Measurements from ENCODE around the gene IKBKE.
"Not testable (repeated sequence)": the region's sequence is repeated elsewhere in the genome, so short reads cannot be mapped to it uniquely, and the experiment has no call there.

IKBKE gene

GRCh38 chr1:206476058-206476457, 5.8 kb downstream of the IKBKE start:
- no peak for DNase-seq

GRCh38 chr1:206476591-206476990, 6.3 kb downstream of the IKBKE start:
- DNase-seq, result no peak

GRCh38 chr1:206477110-206477509, 6.8 kb downstream of the IKBKE start:
- no peak for DNase-seq

- no peak for DNase-seq
Observed at GRCh38 chr1:206477581-206478380, 7.5 kb downstream of the IKBKE start.

- no peak for DNase-seq
Observed at GRCh38 chr1:206478746-206479145, 8.5 kb downstream of the IKBKE start.

GRCh38 chr1:206479183-206480125, 9.2 kb downstream of the IKBKE start:
- peak; percentile 71 for DNase-seq

GRCh38 chr1:206480211-206480610, 9.9 kb downstream of the IKBKE start:
- no peak for DNase-seq

- no peak for DNase-seq
Observed at GRCh38 chr1:206482611-206483010, 12.3 kb downstream of the IKBKE start.

GRCh38 chr1:206483864-206484263, 13.6 kb downstream of the IKBKE start:
- DNase-seq, result not testable (repeated sequence)

- DNase-seq, result no peak
Observed at GRCh38 chr1:206484901-206485300, 14.6 kb downstream of the IKBKE start.

GRCh38 chr1:206486995-206487788, 16.9 kb downstream of the IKBKE start:
- no peak for DNase-seq

GRCh38 chr1:206487970-206488369, 17.7 kb downstream of the IKBKE start:
- no peak for DNase-seq

GRCh38 chr1:206488466-206488865, 18.2 kb downstream of the IKBKE start:
- DNase-seq, result no peak

GRCh38 chr1:206489980-206490770, 19.9 kb downstream of the IKBKE start:
- peak; percentile 66 for DNase-seq

- DNase-seq, result peak; percentile 58
Observed at GRCh38 chr1:206490771-206491405, 20.6 kb downstream of the IKBKE start.

GRCh38 chr1:206491616-206492015, 21.3 kb downstream of the IKBKE start:
- no peak for DNase-seq

- no peak for DNase-seq
Observed at GRCh38 chr1:206492589-206492988, 22.3 kb downstream of the IKBKE start.

GRCh38 chr1:206493279-206493678, 23.0 kb downstream of the IKBKE start:
- no peak for DNase-seq

GRCh38 chr1:206495011-206495461, 24.8 kb downstream of the IKBKE start:
- no peak for DNase-seq

GRCh38 chr1:206495493-206496046, 25.3 kb downstream of the IKBKE start:
- no peak for DNase-seq
